DMS53 (cell line): ENCODE results near the gene UBXN2A.

Experiments used
- DNase-seq: peaks from one replicate; lab custom pipeline; 2025; lab: John Stamatoyannopoulos, UW

The UBXN2A gene

DNA sequence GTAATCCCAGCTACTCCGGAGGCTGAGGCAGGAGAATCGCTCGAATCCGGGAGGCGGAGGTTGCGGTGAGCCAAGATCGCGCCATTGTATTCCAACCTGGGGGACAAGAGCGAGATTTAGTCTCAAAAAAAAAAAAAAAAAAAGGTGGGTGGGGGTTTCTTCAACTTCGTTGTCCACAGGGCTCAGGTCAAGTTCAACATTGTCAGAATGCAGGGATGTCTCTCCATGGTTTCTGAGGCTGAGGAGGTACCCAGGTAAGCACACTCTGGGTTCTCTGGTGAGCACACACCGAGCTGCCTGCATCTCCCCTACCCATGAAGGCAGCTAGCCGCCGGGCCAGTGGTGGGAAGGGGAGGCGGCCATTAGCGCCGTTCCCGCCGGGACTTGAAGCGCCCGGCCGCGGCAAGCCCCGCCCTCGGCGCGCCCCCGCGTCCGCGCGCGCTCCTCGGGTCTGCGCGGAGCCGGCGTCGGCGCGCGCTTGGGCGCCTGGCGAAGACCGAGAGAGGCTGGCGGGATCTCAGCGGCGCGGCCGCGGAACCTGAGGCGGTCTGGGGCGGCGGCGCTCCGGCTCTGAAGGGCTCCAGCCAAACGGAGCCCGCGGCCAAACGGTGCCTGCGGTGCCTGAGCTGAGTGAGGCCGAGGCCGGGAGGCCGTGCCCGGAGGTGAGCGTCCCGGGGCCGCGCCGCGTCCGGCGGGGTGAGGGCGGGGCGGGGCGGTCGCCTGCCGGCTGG, at the start of gene UBXN2A:
Gene UBXN2A (plus strand): TSS at position 477 of the 731 bp plus-strand sequence. CDS start 17,852 bp downstream, outside the sequence.
- peak; percentile 90 for DNase-seq

- no peak for DNase-seq
Measured at GRCh38 chr2:23900133-23900532, 40.1 kb upstream of the UBXN2A start.

DNA sequence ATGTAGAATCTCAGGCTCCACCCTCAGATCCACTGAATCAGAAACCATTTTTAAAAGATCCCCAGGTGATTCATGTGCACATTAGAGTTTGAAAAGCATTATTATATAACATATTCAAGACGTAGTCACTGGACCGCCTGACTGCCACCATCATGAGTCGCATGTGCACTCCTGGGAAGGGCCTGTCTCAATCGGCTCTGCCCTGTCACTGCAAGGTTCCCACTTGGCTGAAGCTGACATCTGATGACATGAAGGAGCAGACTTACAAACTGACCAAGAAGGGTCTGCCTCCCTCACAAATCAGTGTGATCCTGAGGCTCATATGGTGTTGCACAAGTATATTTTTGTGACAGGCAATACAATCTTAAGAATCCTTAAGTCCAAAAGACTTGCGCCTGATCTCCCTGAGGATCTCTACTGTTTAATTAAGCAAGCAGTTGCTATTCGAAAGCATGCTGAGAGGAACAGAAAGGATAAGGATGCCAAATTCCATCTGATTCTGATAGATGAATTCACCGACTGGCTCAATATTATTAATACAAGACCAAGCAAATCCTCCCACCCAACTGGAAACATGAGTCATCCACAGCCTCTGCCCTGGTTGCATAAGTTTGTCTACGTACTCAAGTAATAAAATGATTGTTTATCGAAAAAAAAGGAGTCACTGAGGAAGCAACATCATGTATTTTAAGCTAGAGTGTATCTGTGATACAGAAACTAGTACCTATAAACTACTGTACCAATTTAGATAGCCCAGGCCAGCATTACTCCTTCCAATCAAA, 39.5 kb upstream of the UBXN2A start:
- peak; percentile 3 for DNase-seq

DNA sequence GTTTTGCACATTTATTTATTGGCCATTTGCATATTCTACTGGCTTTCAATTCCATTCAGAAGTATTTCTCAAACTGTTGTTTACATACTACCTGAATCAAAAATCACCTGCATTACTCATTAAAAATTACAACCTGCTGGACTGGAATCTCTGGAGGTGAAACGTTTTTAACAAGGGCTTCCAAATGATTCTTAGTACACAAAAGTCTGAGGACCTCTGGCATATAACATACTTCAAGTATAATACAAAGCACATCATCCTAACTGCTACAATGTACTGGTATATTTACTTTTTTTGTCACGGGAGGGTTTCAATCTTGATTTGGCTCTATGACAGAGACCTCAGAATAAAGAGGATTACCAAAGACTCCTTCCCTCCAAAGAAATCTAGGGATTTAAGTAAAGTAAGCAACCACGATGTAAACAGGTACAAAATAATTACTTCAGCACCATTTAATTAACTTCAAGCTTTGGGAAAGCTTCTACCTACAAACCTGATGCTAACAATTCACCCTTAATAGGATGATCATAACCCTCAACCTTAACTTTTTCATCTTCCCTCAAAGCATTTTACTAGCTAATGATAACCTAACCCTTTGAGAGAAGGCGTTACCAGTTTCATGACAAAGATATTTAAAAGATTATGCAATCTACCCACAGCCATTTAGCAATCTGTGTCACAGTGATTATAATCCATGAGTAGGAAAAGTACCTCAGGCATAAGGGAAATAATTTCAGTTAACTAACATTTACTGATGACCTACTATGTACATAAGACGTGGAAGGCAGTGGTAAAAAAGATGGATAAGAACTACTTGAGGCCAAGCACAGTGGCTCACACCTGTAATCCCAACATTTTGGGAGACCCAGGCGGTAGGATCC, 38.1 kb upstream of the UBXN2A start:
- DNase-seq: no peak

- DNase-seq: no peak
Measured at GRCh38 chr2:23903034-23903433, 37.2 kb upstream of the UBXN2A start.

- no peak for DNase-seq
Measured at GRCh38 chr2:23904215-23904614, 36.0 kb upstream of the UBXN2A start.

DNA sequence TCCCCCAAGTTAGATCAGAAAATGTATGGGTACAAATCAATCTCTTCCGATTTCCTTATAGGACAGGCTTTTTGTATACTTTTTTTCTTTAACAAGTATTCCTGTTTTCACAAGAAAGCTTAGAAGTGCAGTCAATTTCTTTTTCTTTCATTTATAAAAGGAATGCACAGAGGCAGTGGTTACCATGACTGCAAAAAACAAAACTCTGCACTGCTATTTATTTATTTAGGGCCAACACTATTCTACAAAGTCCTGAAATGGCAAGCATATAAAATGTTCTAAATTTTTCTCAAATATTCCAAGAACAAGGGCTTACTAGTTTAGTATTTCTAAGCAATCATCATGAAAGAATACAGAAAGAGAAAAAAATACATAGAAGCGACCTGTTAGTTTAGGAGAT, 35.6 kb upstream of the UBXN2A start:
- DNase-seq: no peak

- DNase-seq: no peak
Measured at GRCh38 chr2:23905155-23905554, 35.1 kb upstream of the UBXN2A start.

DNA sequence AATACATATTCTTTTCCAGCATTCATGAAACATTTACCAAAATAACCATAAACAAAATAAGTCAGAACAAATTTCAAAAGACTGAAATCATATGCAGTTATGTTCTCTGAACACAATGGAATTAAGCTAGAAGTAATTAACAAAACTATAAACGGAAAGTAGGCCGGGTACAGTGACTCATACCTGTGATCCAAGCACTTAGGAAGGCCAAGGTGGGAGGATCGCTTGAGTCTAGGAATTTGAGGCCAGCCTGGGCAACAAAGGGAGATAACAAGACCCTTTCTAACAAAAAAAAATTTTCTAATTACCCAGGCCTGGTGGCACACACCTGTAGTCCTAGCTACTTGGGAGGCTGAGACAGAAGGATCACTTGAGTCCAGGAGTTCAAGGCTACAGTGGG, 28.2 kb upstream of the UBXN2A start:
- DNase-seq: no peak

GRCh38 chr2:23915327-23915726, 24.9 kb upstream of the UBXN2A start:
- peak; percentile 79 for DNase-seq

DNA sequence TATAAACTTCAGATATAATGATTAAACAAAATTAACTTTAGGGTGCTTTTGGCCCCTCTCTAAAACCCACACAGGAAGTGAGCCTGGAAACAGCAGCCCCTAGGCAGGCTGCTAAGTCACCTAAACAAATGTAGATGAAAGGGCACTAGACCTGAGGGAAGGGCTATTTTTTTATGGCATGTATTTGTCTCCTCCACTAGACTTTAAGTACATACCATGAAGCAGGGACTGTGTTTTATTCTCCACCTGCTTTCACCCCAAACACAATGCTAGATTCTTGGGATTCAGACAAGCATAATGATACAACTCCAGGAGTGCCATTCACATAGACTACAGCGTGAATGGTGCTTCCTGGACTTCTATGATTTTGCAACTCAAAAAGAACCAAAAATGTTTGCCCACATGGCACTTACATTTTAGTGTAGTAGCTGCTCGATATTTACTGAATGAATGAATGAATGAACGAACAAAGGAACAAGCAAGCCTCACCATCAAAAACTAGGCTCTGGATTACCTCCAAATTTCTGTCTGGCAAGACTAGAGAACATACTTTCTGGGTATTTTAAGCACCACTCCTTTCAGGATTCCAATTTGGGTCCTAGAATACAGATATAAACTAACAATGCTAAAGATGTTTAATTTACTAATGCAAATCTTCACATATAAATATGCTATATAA, 23.4 kb upstream of the UBXN2A start:
- DNase-seq: peak; percentile 73

DNA sequence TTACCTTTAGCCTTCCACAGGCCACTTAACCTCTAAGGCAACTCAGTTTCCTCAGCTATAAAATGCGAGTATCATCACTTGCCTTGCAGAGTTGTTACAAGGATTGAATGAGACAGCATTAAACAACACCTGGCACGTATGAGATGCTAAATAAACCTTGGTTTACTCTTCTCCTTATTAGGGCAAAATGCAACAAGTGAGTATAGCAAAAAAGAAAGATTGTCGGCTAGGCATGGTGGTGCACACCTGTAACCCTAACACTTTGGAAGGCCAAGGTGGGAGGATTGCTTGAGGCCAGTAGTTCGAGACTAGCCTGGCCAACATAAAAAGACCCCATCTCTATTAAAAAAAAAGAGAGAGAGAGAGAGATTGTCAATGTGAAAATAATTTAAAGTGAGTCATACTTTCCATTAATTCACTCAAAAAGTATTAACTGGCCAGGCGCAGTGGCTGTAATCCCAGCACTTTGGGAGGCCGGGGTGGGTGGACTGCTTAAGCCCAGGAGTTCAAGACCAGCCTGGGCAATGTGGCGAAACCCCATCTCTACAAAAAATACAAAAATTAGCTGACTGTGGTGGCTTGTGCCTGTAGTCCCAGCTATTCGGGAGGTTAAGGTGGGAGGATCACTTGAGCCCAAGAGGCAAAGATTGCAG, 21.3 kb upstream of the UBXN2A start:
- no peak for DNase-seq

DNA sequence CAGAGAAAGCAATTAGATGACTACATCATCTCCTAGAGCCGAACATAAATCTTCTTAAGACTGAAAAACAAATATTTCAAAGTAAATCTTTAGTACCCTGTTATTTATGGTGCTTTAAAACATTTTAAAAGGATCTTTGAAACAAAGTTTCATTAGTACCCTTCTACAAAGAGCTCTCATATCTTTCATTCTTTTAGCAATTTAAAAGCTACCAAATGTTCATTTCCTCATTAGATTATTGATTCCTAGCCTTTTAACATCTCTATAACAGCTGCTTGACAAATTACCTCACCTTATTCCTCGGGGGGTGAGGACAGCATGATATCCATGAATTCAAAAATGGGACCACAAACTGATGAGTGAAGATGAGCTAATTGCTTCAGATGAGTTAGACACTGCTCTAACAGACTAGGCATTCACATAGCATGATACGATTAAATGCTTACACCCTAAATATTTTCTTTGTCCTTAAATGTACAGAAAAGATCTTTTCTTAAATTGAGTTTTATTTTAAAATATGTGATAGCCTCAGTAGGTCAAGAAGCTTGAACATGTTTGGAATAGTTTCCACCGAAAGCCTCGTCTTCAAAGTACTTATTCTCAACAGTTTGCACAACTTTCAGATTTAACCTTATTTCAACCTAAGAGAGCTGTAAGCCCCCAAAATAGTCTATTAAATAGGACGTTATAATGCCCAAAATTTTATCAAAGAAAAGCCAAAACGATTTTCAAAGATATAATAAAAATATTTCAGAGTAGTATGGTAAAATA, 15.5 kb upstream of the UBXN2A start:
- no peak for DNase-seq

GRCh38 chr2:23925702-23926289, 14.5 kb upstream of the UBXN2A start:
- peak; percentile 39 for DNase-seq

DNA sequence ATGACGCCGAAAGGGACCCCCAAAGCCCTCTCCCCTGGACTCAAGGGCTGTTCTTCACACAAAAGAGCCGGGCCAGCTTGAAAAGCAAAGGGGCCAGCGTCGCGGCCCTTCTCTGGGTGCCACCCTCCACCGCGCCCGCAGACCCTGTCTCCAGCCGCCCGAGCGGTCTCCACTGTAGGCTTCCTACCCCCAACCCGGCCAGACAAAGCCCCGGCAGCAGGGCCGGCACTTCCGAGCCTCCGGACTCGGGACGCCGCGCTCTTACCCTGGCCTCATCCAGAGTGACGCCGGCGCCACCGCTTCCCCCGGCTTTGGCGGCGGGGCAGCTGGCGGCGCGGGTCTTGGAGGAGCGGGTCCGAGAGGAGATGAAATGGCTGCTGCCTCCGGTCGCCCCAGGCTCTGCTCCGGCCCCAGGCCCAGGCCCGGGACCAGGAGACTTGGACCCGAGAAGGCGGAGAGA, 13.9 kb upstream of the UBXN2A start:
- DNase-seq: peak; percentile 72

DNA sequence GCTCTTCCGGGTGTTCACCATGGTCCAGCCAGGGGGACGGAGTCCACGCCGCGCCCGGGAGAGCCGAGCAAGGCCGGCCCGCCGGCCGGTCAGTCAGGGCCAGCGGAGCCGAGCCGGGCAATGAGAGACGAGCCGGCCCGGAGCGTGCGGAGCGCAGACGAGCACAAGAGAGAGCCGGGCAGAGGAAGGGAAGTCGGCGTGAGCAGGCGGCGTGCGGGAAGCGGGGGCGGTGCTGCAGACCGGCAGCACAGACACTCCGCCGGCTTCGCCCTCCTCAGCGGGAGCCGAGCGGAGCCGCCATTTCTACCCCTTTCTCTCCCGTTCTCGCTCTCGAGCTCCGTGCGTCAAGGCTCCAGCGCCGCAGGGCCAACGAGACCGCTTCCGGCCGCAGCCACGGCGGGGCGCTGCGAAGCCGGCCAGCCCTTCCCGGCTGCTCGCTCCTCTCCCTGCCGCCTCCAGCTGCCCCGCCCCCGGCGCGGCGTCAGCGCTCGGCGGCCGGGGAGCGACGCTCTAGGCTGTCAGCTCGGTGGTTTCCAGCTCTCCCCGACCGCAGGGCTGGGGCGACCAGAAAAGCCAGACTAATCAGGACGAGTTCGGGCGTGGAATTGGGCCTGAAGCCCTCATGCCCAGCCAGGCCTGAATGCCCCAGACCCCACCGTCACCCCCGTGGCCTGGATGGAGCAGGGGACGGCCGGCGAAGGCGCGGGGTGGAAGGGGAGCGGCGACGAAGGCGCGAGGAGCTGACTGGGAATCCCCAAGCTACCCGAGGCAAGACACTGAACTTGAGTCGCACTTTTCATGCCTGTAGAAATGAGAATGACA, 13.3 kb upstream of the UBXN2A start, which contains the start of gene ATAD2B:
Gene ATAD2B (minus strand): TSS at position 374 of the 822 bp plus-strand sequence. CDS start 353 bp downstream, at position 21.
- peak; percentile 95 for DNase-seq

GRCh38 chr2:23934259-23934658, 6.0 kb upstream of the UBXN2A start:
- no peak for DNase-seq

DNA sequence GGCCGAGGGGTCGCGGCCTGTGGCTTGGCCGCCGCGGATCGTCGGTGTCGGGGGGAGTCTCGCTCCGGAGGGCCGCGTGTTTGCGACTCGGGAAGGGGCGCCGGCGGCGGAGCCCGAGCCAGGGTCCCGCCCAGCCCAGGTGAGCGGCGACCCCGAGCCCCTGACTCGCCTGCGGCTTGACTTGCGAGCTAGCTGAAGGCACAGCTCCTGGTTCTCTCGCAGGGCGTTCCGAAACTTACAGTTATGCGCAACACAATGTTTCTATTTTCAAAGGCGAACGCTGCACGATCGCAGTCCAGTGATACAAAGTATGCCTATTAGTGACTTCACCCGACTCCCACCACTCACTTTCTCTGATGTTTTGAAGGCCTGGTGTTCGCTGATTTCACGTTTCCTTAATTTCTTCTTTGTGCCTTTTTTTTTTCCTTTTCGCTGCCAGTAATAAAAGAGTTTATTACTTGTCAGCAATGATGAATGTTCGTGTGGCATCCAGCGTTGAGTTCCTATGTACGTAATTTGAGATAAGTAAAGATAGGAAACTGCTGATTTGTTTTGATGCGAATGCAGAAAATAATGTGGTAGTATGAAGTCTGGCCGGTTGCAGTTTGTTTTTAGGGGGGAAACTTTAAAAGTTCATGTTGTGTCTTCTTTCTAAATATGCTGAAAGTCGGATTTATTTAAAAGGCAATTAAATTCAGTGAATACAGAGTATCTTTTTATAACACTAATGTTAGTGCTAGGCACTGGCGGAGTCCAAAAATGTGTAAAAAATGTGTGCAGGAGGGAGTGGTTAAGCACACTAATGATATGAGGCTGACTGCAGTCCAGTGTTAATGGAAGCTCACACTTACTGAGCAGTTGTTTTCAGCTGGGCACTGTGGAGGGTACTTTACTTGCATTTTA, 706 bp downstream of the UBXN2A start:
- peak; percentile 57 for DNase-seq
